ENCODE data around the gene NUPR2.
"Not testable (repeated sequence)": the region's sequence is repeated elsewhere in the genome, so short reads cannot be mapped to it uniquely, and the experiment has no call there.

The NUPR2 gene

GRCh38 chr7:56115852-56116538 lies at the start of gene NUPR2:
NUPR2 (minus strand) TSS chr7:56116417; CDS start chr7:56116314, 103 bp downstream.
- no peak for DNase-seq

- peak; percentile 89 for DNase-seq
These were observed 41.1 kb upstream of the NUPR2 start for GRCh38 chr7:56157238-56157790.

GRCh38 chr7:56131062-56131461 lies 14.8 kb upstream of the NUPR2 start:
- not testable (repeated sequence) for DNase-seq

- DNase-seq: no peak
These were observed 11.2 kb upstream of the NUPR2 start for GRCh38 chr7:56127241-56127975.

GRCh38 chr7:56125831-56126230 lies 9.6 kb upstream of the NUPR2 start:
- DNase-seq: no peak

- DNase-seq: no peak
These were observed 8.8 kb upstream of the NUPR2 start for GRCh38 chr7:56124981-56125380.

GRCh38 chr7:56121440-56121839 lies 5.2 kb upstream of the NUPR2 start:
- no peak for DNase-seq

- not testable (repeated sequence) for DNase-seq
These were observed 4.0 kb downstream of the NUPR2 start for GRCh38 chr7:56112244-56112643.

- no peak for DNase-seq
These were observed 5.6 kb downstream of the NUPR2 start for GRCh38 chr7:56110611-56111010.

GRCh38 chr7:56107954-56108258 lies 8.3 kb downstream of the NUPR2 start:
- DNase-seq: no peak

- peak; percentile 98 for DNase-seq
These were observed 9.8 kb downstream of the NUPR2 start, which contains the start of gene CHCHD2 for GRCh38 chr7:56106108-56107073. CHCHD2 (minus strand) TSS chr7:56106476; CDS start chr7:56106413, 63 bp downstream.

GRCh38 chr7:56105508-56105907 lies 10.7 kb downstream of the NUPR2 start:
- peak; percentile 5 for DNase-seq

- not testable (repeated sequence) for DNase-seq
These were observed 12.1 kb downstream of the NUPR2 start for GRCh38 chr7:56104138-56104537.

- no peak for DNase-seq
These were observed 16.6 kb downstream of the NUPR2 start for GRCh38 chr7:56099653-56100052.

GRCh38 chr7:56098187-56099008 lies 17.8 kb downstream of the NUPR2 start:
- DNase-seq: not testable (repeated sequence)

GRCh38 chr7:56097700-56098099 lies 18.5 kb downstream of the NUPR2 start:
- DNase-seq: no peak

- DNase-seq: peak; percentile 64
These were observed 23.3 kb downstream of the NUPR2 start, which contains the start of gene PHKG1 for GRCh38 chr7:56092789-56093531. PHKG1 (minus strand) TSS chr7:56092952; CDS start chr7:56088941, 4,011 bp downstream.

- DNase-seq: not testable (repeated sequence)
These were observed 23.8 kb downstream of the NUPR2 start for GRCh38 chr7:56092388-56092787.

GRCh38 chr7:56091591-56091990 lies 24.6 kb downstream of the NUPR2 start:
- DNase-seq: no peak

GRCh38 chr7:56087445-56087844 lies 28.8 kb downstream of the NUPR2 start:
- DNase-seq: no peak

GRCh38 chr7:56086761-56087160 lies 29.5 kb downstream of the NUPR2 start:
- DNase-seq: no peak
